GM18868 (cell line): ENCODE results near the gene SPOCK3.

Source experiments
- ATAC-seq: cut with Tn5 transposase; IDR thresholded peaks from one replicate; pipeline ENCODE4 v1.9.1; 2021; ENCODE audit warnings: mild to moderate bottlenecking, moderate library complexity; ENCODE audit not compliant: unreplicated experiment

Gene SPOCK3

GRCh38 chr4:167041524-167041923 is 192.8 kb downstream of the SPOCK3 start:
- ATAC-seq = peak; percentile 53

GRCh38 chr4:167035390-167035789 is 198.9 kb downstream of the SPOCK3 start:
- ATAC-seq = no peak

DNA sequence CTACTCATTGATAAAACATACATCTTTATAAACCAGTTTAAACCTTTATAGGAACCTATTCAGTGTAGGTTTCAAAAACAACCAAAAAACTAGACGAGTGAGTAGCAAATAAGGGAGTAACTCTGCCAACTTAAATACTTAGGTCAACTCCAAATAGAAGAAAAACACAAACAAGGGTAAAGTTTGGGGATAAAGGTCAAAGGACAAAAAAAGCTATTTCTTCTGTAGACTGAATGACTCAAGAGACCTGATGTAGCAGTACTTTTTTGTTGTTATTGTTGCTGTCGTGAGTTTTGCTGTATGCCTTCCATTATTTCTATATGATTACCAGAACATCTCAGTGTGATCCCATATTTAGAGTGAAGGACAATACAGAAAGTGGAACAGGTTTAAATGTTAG is 199.3 kb downstream of the SPOCK3 start:
- ATAC-seq = no peak

GRCh38 chr4:167032871-167033270 is 201.4 kb downstream of the SPOCK3 start:
- no peak for ATAC-seq

GRCh38 chr4:167031534-167032156 is 202.6 kb downstream of the SPOCK3 start:
- ATAC-seq = no peak

DNA sequence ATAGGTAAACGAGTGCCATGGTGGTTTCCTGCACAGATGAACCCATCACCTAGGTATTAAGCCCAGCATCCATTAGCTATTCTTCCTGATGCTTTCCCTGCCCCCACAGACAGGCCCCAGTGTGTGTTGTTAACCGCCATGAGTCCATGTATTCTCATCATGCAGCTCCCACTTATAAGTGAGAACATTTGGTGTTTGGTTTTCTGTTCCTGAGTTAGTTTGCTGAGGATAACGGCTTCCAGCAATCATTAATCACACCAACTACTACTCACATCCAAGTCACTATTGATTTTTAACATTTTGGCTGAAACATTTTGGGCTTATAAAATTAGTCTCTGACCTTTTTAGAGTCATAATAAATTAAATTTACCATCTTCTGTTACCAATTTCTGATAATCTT is 205.3 kb downstream of the SPOCK3 start:
- ATAC-seq = no peak

- peak; percentile 39 for ATAC-seq
Measured at GRCh38 chr4:167025670-167026069, 208.6 kb downstream of the SPOCK3 start.

DNA sequence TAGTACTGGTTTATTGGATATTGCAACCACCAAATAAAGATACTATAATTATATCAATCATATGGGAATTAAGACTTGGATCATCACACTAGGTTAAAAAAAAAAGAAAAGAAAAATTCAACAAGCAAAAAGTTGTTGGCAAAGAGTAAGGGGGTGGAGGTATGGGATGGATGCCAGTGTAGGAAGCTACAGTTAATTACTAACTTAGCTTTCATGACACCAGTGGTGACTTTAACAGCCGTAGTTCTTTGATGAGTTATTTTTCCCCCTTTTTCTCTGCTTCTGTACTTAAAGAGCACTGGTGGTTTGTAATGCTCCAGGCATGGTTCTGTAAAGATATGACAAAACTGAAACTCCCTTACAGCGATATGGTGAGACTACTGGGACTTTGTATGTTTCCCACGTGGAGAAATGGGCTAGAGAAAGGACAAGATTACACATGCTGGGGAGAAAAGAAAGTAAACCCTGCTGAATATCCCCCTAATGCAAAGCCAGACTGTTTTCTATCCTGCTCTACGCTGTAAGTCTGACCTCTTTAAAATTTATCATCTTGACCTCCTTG is 210.8 kb downstream of the SPOCK3 start:
- ATAC-seq = no peak

DNA sequence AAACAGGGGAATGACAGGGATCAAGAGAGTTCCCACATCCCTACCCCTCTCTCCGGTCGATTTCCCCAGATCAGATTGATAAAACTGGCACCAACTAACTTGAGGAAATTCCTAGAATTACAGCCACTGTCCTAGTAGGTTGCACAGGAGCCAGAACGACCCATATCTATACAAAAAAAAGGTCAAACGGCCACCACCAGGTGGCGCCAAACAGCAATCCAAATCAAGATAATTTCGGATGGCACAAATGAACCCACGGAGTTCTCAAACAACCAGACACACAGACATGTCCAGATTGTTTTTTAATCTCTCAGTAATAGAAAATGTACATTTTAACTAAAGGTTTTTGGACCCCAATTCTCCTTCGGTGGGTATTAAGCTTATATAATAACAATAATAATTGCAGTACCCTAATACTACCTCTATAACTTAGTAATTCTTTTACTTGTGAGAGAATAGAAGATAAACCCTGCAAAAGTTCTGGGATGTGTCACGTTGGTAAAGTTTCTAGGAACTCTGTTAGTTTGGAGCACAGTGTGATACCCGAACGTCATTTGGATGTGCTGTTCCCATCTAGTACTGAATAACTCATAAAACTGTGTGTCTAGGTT is 212.6 kb downstream of the SPOCK3 start:
- peak; percentile 42 for ATAC-seq

DNA sequence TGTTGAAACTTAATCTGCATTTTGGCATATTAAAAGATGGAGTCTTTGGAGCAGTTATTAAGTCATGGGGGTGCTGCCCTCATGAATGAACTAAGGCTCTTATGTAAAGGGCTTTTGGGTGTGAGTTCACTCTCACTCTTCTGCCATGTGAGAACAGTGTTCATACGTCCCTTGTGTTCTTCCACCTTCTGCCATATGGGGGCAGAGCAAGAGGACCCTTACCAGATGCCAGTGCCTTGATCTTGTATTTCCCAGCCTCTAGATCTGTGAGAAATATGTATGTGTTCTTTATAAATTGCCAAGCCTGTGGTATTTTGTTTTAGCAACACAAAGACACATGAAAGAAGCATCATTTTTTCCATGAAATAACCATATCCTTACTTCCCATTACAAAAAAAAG is 213.9 kb downstream of the SPOCK3 start:
- peak; percentile 41 for ATAC-seq

DNA sequence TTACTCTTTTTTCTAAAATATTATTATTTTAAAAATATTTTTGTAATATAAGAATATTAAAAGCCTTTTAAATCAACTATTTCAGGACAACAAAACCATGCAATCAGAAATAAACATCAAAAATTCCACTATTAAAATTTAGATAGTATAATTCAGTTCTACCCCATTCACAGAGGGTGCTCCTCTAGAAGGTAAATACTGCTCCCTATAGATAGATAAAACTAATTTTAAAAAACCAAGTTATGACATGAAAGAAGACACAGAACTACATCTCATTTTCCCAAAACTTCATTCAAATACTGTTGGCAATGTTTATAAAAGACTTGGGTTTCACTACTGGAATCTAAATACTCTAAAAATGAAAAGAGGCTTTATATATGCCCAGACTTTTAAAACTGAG is 219.3 kb downstream of the SPOCK3 start:
- ATAC-seq = no peak

DNA sequence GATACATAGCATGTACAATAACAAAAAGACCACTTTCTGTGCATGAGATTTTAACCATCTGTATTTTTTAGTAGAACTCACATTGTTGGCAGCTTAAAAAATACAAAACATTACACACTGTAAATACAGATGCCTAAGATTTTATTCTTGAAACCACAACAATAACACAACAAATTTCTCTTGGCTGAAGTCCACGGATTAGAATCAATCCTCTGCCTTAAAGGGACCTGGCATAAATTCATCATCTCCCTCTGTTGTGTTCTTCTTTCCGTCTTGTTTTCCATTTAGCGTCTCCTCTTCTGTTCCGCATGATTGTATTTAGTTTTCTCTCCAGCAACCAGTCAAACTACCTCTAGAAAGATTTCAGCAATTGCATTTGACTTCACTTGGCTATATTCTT is 231.0 kb downstream of the SPOCK3 start:
- ATAC-seq = no peak

DNA sequence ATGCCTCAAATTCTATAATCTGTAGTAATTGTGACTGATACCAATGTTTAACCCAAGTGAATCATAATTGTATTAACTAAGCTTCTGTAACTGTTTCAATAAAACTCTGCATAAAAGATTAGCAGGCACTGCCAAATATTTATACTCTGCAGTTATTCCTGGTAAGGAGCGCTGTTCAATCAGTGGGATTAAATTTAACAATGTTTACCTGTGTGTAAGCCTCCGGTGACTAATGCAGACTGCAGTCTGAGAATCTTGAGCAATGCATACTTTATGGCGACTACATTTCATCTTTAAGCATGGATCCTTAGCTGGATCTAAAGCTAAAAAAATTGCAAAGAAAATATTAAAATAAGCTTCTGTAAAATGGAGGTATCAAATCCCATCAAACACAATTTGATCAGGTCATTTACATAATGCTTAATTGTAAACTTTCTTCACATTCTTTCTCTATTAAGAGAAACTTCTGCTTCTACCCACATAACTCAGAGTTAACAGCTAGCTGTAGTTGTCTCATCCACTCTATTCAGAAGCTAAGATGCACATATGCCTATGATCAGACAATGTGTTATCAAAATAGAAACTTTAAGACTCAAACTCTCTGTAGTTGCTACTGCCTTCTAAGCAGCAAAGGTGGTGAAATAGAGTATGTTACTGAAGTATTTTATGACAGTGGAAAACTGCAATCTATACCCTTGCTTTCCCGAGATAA is 234.0 kb downstream of the SPOCK3 start:
- no peak for ATAC-seq

DNA sequence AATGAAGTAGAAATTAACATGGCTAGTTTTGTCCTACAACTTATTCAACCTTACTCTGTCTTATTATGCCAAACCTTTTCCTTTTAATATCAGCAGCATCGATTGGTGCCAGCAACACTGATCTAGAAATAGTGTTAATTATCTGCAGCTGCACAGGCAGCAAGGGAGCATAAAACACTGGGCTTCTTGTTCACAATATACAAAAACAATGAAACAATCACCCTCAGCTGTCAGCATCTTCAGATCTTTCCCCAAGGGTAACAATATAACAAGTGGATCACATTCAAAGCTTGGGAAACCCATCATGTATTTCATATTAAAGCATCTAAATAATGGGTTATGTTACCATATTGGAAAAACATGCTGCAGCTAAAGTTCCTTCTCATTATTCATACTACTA is 238.1 kb downstream of the SPOCK3 start:
- no peak for ATAC-seq

- no peak for ATAC-seq
Measured at GRCh38 chr4:166994686-166995085, 239.6 kb downstream of the SPOCK3 start.

GRCh38 chr4:166991006-166991561 is 243.2 kb downstream of the SPOCK3 start:
- no peak for ATAC-seq

GRCh38 chr4:166989886-166990285 is 244.4 kb downstream of the SPOCK3 start:
- ATAC-seq = no peak

- ATAC-seq = no peak
Measured at GRCh38 chr4:166987026-166987425, 247.3 kb downstream of the SPOCK3 start.

- no peak for ATAC-seq
Measured at GRCh38 chr4:166981847-166982246, 252.4 kb downstream of the SPOCK3 start.

DNA sequence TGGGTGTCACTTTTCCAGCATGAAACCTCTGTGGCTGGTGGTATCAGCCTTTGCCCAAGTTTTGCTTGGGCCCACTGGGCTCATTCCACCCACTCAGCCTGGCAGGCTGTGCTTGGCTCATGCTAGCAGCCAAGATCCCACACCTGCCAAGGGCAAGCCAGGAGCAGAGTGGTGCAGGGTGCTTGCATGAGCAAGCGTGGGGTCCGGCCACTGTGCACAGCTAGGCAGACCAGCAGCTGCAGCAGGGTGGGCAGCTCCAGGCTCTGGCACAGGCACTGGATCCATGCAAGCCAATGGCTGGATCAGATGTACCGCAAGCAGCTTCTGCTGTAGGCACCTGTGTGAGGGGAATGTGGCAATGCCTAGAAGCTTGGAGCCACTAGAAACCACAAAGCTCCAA is 253.9 kb downstream of the SPOCK3 start:
- no peak for ATAC-seq

DNA sequence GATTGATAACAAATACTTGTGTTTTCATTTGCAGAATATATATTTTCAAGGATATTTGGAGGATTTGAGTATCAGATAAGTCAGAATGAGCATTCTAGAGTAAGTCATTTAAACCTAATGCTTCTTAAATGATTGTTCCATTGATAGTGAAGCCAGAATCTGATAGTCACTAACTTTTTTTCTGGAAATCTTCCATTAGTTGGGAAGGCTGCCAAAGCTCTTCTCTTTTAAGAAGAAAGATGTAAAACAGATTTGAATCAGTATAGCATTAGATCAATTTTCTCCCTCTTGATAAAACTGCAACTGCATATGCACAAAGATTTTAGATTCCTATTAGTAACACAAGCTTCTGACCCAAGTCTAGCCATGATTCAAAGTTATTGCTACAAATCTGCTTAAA is 256.7 kb downstream of the SPOCK3 start:
- ATAC-seq = no peak

DNA sequence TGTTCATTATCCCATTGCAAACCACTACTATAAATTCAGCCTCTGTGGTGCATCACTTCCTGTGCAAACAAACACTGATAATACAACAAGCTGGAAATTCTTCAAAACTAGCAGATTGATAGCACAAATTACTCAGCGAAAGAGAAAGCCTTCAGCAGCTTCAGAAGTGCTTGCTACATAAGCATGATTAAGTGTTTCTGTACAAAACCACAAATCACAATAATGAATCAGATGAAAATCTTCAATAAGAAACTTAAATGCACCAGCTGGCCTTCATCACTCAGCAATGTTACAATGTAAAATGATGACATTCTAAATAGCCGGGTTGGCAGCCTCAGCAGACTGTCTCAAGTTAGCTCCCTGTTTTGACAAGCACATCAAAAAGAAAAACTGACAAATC is 262.2 kb downstream of the SPOCK3 start:
- ATAC-seq = peak; percentile 61
